Retinal pigment epithelial cell (primary cell): ENCODE measurements around the gene CAMSAP1.

ENCODE experiments used
- DNase-seq: peaks from one replicate; pipeline ENCODE4 v3.0.0-alpha.2; 2010; ENCODE audit warnings: low read depth
- H3K4me3 ChIP-seq: 2 replicates; pipeline ENCODE4 v1.5.1; 2011; ENCODE audit warnings: mild to moderate bottlenecking, low read length, control low read depth, moderate library complexity
- CTCF ChIP-seq: conservative IDR thresholded peaks from 2 replicates; pipeline ENCODE4 v1.5.1; 2011; ENCODE audit warnings: low read depth, low read length, control low read depth, inconsistent platforms

The CAMSAP1 gene

DNA sequence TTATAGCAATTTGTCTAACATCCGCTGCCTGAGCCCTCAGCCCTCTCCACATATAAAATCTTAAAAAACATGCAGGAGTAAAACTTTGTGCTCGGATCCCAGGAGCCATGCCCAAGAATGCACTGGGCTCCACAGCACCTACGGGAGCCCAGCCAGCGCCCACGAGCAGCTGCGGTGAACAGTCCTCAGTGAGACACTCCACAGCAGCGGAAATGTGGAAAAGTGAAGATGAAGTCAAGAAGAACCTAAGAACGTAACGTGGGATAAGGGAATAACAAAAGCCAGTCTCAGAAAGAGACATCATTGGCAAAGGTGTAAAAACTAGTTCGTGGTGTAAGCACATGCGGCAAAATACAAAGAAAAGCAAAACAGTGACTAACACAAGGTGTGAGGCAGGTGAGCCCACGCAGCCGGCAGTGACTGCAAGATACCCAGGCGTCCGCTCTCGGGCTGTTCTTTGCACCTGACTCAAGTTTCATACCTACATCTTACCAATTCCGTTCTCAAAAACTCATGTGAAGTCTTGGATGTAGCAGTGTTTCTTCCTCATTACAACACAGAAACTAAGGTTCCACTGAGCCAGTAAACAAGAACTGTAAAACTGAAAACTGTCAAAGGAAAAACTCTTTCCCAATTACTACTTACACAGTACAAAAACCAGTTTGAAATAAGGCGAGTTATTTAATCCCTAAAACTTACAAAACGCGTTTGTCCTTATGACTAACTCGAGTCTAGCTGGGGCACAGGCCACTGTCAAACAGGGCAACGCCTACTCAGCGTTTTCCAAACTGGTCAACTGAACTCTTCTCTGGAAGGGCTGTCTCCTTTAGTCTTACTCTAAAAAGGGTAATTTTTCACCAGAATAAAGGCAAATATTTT, 1.7 kb downstream of the CAMSAP1 start:
- H3K4me3 ChIP-seq = peak overlapping the region; percentile 38
- peak; percentile 19 for DNase-seq
- no peak for TF ChIP-seq CTCF

- H3K4me3 ChIP-seq = no peak overlapping the region
- DNase-seq = no peak
- no peak for TF ChIP-seq CTCF
Observed at GRCh38 chr9:135903786-135904520, 3.4 kb downstream of the CAMSAP1 start.

DNA sequence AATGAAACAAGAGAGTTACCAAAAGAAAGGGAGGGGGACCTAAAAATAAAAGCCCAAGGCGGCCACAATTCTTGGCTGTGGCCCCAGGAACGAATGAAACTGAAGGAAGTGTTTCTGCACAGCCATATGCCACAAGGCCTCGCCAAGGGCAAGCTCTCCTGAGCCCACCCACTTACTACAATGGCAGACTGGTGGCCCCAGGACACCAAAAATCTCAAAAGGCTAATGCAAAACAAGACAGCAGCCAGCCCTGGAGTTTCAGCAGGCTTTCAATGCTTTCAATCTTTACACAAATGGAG, 4.0 kb downstream of the CAMSAP1 start:
- DNase-seq = no peak
- no peak overlapping the region for H3K4me3 ChIP-seq
- TF ChIP-seq CTCF = no peak

DNA sequence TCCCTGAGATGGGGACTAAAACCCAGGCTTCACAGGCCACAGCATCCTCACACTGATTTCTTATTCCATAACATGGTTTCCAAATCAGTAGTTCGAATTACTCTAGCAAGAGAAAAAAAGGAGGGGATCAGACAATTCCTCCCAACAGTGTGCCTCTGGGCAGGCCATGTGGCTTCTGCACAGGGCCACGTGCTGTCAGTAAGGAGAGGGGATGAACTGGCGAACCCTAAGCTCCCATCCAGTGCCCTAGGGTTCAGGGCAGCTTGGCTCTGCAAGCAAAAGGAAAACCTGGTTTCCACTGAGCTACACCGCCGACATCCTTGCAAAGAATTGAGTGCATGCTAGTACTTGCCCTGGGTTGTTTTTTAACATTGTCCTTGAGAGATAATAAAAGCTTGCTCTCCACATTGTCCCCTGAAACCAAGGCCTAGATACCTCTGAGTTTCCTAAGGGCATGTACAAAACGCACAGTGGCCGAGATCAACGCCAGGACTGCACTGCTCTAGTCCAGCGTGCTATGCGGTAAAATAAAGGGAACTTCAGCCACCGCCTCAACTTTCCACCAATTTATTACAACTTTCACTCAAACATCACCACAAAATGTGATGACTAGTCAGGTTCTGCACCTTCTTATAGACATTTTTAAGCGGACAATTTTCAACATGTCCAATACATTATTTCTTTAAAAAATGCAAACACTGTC, 4.5 kb downstream of the CAMSAP1 start:
- H3K4me3 ChIP-seq = no peak overlapping the region
- no peak for TF ChIP-seq CTCF
- no peak for DNase-seq

GRCh38 chr9:135901826-135902225, 5.5 kb downstream of the CAMSAP1 start:
- no peak overlapping the region for H3K4me3 ChIP-seq
- no peak for TF ChIP-seq CTCF
- no peak for DNase-seq

GRCh38 chr9:135901031-135901758, 6.2 kb downstream of the CAMSAP1 start:
- no peak for DNase-seq
- no peak for TF ChIP-seq CTCF
- no peak overlapping the region for H3K4me3 ChIP-seq
